Endothelial cell of umbilical vein (primary cell): Measurements from ENCODE around the gene ABHD13.

Experiments
- CTCF ChIP-seq, 2 donors: IDR thresholded peaks; 1 replicate in 1 of 2; 2 replicates in 1 of 2; pipeline ENCODE4 v1.5.1; 2011; ENCODE audit warnings: low read length in 2 of 2, mild to moderate bottlenecking in 2 of 2, moderate library complexity in 2 of 2, control low read depth in 1 of 2, inconsistent platforms in 1 of 2, low read depth in 1 of 2; ENCODE audit not compliant: insufficient read depth in 1 of 2; ENCODE audit errors: extremely low read depth in 1 of 2
- EZH2 ChIP-seq: IDR thresholded peaks from 2 replicates; pipeline ENCODE4 v1.6.1; 2012; ENCODE audit warnings: borderline replicate concordance, low read depth, mild to moderate bottlenecking, moderate library complexity, low read length, inconsistent platforms; ENCODE audit not compliant: severe bottlenecking
- GATA2 ChIP-seq: IDR thresholded peaks from 2 replicates; pipeline ENCODE4 v1.7.0; 2011; ENCODE audit warnings: low read depth, mild to moderate bottlenecking, moderate library complexity, mixed read lengths, low read length; ENCODE audit not compliant: insufficient read length, insufficient read depth
- JUN ChIP-seq: IDR thresholded peaks from 2 replicates; pipeline ENCODE4 v1.6.1; 2011; ENCODE audit warnings: borderline replicate concordance, low read depth; ENCODE audit not compliant: insufficient read length, insufficient read depth
- MYC ChIP-seq: IDR thresholded peaks from one replicate; pipeline ENCODE4 v1.6.1; 2011; ENCODE audit warnings: mild to moderate bottlenecking, low read depth, low read length
- POLR2A ChIP-seq: IDR thresholded peaks from 2 replicates; pipeline ENCODE4 v1.6.1; 2012; ENCODE audit warnings: low read depth, mild to moderate bottlenecking, control low read depth, low read length
- POLR2AphosphoS5 ChIP-seq: IDR thresholded peaks from 2 replicates; pipeline ENCODE4 v1.6.1; 2012; ENCODE audit warnings: low read depth, mild to moderate bottlenecking, control low read depth, low read length, moderate library complexity; ENCODE audit not compliant: insufficient read depth

- TF ChIP-seq CTCF (IDR thresholded peaks at IDR 0.05; ENCODE audit: extremely low read depth in 1 of 2, insufficient read depth in 1 of 2, low read depth in 1 of 2, low read length in 2 of 2) (no peak), EZH2 (no peak), POLR2A (no peak), MYC (no peak), POLR2AphosphoS5 (no peak), JUN (no peak), GATA2 (no peak)
These were observed 64.9 kb downstream of the ABHD13 start for GRCh38 chr13:108283110-108283509.
